ENCODE results near the gene SOSTDC1.
"Not testable (repeated sequence)": the region's sequence is repeated elsewhere in the genome, so short reads cannot be mapped to it uniquely, and the experiment has no call there.

The SOSTDC1 gene, protein sequence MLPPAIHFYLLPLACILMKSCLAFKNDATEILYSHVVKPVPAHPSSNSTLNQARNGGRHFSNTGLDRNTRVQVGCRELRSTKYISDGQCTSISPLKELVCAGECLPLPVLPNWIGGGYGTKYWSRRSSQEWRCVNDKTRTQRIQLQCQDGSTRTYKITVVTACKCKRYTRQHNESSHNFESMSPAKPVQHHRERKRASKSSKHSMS

GRCh38 chr7:16465469-16466361 lies at the start of gene SOSTDC1:
TSS of gene SOSTDC1 (minus strand) at chr7:16465738. CDS start at chr7:16465668, 70 bp downstream.
- Histone ChIP-seq H3K9ac (ENCODE audit: low read length) (no peak within 1 kb of the TSS), H3K4me3 (ENCODE audit: low read length) (peak within 1 kb of the TSS; percentile 55), H3K27me3 (ENCODE audit: control insufficient read depth, insufficient read depth, low read length) (no peaks in the 10 kb centered on the region), H3K4me1 (ENCODE audit: control insufficient read depth, insufficient read depth, low read length) (no peaks in the 10 kb centered on the region), H3K27ac (ENCODE audit: low read depth, low read length) (peak within 1 kb of the TSS; percentile 25), H3K36me3 (ENCODE audit: control insufficient read depth, insufficient read depth, low read length) (no peaks in the 10 kb centered on the region)

GRCh38 chr7:16514729-16515128 lies 49.2 kb upstream of the SOSTDC1 start:
- Histone ChIP-seq H3K4me1 (ENCODE audit: control insufficient read depth, insufficient read depth, low read length) (no peaks in the 10 kb centered on the region), H3K27ac (ENCODE audit: low read depth, low read length) (no peak overlapping the region), H3K36me3 (ENCODE audit: control insufficient read depth, insufficient read depth, low read length) (no peaks in the 10 kb centered on the region), H3K9ac (ENCODE audit: low read length) (no peak overlapping the region), H3K4me3 (ENCODE audit: low read length) (no peak overlapping the region), H3K27me3 (ENCODE audit: control insufficient read depth, insufficient read depth, low read length) (no peaks in the 10 kb centered on the region)

DNA sequence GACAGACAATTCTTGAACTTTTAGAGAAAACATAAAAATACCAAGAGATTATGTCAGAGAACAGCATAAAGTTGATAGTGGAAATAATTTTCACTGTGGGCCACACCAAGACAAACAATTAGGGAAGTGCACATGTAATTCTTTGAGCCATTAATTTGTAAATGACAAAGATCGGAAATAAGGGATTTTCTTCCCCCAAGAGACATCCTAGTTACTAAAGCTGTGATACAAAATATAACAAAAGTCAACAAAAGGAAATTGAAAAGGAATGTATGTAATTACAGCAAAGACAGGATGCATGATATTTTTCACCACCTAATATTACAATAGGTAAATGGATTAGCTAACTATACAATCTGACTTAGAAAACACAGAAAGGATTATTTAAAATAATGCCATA lies 48.7 kb upstream of the SOSTDC1 start:
- H3K27ac ChIP-seq (ENCODE audit: low read depth, low read length): no peak overlapping the region
- H3K36me3 ChIP-seq (ENCODE audit: control insufficient read depth, insufficient read depth, low read length): no peaks in the 10 kb centered on the region
- H3K27me3 ChIP-seq (ENCODE audit: control insufficient read depth, insufficient read depth, low read length): no peaks in the 10 kb centered on the region
- no peak overlapping the region for H3K4me3 ChIP-seq (ENCODE audit: low read length)
- no peak overlapping the region for H3K9ac ChIP-seq (ENCODE audit: low read length)
- no peaks in the 10 kb centered on the region for H3K4me1 ChIP-seq (ENCODE audit: control insufficient read depth, insufficient read depth, low read length)

DNA sequence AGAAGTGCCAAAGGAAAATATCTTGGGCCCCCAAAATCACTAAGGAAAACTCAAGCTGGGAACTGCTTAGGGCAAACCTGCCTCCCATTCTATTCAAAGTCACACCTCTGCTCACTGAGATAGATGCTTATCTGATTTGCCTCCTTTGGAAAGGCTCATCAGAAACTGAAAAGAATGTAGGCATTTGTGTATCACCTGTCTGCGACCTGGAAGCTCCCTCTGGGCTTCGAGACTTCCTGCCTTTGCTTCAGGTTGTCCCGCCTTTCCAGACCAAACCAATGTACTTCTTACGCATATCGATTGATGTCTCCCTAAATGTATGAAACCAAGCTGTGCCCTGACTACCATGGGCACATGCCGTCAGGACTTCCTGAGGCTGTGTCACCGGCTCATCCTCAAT lies 46.6 kb upstream of the SOSTDC1 start:
- H3K4me1 ChIP-seq (ENCODE audit: control insufficient read depth, insufficient read depth, low read length): no peaks in the 10 kb centered on the region
- H3K27me3 ChIP-seq (ENCODE audit: control insufficient read depth, insufficient read depth, low read length): no peaks in the 10 kb centered on the region
- H3K4me3 ChIP-seq (ENCODE audit: low read length): no peak overlapping the region
- H3K27ac ChIP-seq (ENCODE audit: low read depth, low read length): no peak overlapping the region
- no peak overlapping the region for H3K9ac ChIP-seq (ENCODE audit: low read length)
- H3K36me3 ChIP-seq (ENCODE audit: control insufficient read depth, insufficient read depth, low read length): no peaks in the 10 kb centered on the region

DNA sequence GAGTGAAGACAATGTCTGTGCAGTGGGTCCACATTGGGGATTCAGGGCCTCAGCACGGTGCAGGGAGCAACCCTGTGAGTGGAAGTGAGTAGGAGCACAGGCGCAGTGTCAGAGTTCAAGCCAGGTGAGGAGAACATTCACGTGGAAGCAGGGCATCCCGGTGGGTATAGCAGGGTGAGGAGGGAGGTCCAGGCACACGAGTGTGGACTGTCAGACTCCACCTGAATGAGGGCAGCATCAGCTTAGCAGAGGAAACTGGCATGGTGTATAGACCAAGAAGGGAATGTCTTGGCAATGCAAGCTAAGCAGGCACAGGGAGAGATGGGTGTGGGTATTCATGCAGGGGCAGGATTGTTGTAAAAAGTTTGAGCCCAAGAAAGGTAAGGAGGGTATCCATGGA lies 45.8 kb upstream of the SOSTDC1 start:
- H3K9ac ChIP-seq (ENCODE audit: low read length): no peak overlapping the region
- no peak overlapping the region for H3K27ac ChIP-seq (ENCODE audit: low read depth, low read length)
- no peaks in the 10 kb centered on the region for H3K36me3 ChIP-seq (ENCODE audit: control insufficient read depth, insufficient read depth, low read length)
- no peaks in the 10 kb centered on the region for H3K27me3 ChIP-seq (ENCODE audit: control insufficient read depth, insufficient read depth, low read length)
- H3K4me3 ChIP-seq (ENCODE audit: low read length): no peak overlapping the region
- H3K4me1 ChIP-seq (ENCODE audit: control insufficient read depth, insufficient read depth, low read length): no peaks in the 10 kb centered on the region

DNA sequence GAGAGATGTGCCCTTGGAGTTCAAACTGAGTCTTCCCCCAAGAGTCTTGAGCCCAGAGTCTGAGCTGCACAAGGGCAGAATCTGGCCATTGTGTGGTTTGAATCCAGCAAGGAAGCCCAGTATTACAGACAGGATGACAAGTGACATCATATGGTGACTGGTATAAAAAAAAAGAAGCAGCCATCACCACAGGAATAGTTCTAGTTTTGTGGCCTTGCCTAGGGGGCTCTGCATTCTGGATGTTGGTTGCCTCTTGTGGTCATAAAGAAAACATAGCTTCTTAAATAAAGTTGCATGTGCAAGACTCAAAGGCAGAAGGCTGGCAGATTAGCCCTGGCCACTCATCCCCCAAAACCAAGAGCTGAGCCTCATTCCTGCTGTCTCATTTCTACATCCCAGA lies 44.3 kb upstream of the SOSTDC1 start:
- no peak overlapping the region for H3K27ac ChIP-seq (ENCODE audit: low read depth, low read length)
- no peak overlapping the region for H3K4me3 ChIP-seq (ENCODE audit: low read length)
- no peaks in the 10 kb centered on the region for H3K4me1 ChIP-seq (ENCODE audit: control insufficient read depth, insufficient read depth, low read length)
- H3K27me3 ChIP-seq (ENCODE audit: control insufficient read depth, insufficient read depth, low read length): no peaks in the 10 kb centered on the region
- H3K9ac ChIP-seq (ENCODE audit: low read length): no peak overlapping the region
- H3K36me3 ChIP-seq (ENCODE audit: control insufficient read depth, insufficient read depth, low read length): no peaks in the 10 kb centered on the region

- H3K9ac ChIP-seq (ENCODE audit: low read length); H3K36me3 ChIP-seq (ENCODE audit: control insufficient read depth, insufficient read depth, low read length); H3K27ac ChIP-seq (ENCODE audit: low read depth, low read length); H3K4me1 ChIP-seq (ENCODE audit: control insufficient read depth, insufficient read depth, low read length); H3K4me3 ChIP-seq (ENCODE audit: low read length); H3K27me3 ChIP-seq (ENCODE audit: control insufficient read depth, insufficient read depth, low read length): not testable (repeated sequence)
Measured at GRCh38 chr7:16506422-16506821, 40.9 kb upstream of the SOSTDC1 start.

DNA sequence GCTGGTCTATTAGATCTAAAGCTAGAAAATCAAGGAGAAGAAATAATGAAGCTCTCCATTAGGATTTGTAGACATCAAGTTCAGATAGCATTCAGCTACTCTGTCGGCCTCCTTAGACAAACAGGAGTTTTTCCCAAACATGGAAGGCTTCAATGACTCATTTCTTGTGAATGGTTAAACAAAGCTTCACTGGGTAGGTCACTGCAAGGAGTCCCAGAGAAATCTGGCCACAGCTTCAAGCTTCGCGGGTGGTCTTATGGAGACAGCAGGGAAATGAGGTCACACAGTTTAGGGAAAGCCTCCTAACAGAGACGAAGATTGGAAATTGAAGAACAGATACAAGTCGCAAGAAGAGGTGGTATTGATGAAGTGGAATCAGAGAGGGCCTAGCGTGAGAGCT lies 38.5 kb upstream of the SOSTDC1 start:
- no peak overlapping the region for H3K27ac ChIP-seq (ENCODE audit: low read depth, low read length)
- H3K27me3 ChIP-seq (ENCODE audit: control insufficient read depth, insufficient read depth, low read length): no peaks in the 10 kb centered on the region
- no peaks in the 10 kb centered on the region for H3K4me1 ChIP-seq (ENCODE audit: control insufficient read depth, insufficient read depth, low read length)
- no peaks in the 10 kb centered on the region for H3K36me3 ChIP-seq (ENCODE audit: control insufficient read depth, insufficient read depth, low read length)
- no peak overlapping the region for H3K9ac ChIP-seq (ENCODE audit: low read length)
- no peak overlapping the region for H3K4me3 ChIP-seq (ENCODE audit: low read length)

- no peak overlapping the region for H3K27ac ChIP-seq (ENCODE audit: low read depth, low read length)
- no peaks in the 10 kb centered on the region for H3K27me3 ChIP-seq (ENCODE audit: control insufficient read depth, insufficient read depth, low read length)
- no peak overlapping the region for H3K9ac ChIP-seq (ENCODE audit: low read length)
- H3K36me3 ChIP-seq (ENCODE audit: control insufficient read depth, insufficient read depth, low read length): no peaks in the 10 kb centered on the region
- no peaks in the 10 kb centered on the region for H3K4me1 ChIP-seq (ENCODE audit: control insufficient read depth, insufficient read depth, low read length)
- no peak overlapping the region for H3K4me3 ChIP-seq (ENCODE audit: low read length)
Measured at GRCh38 chr7:16502303-16502702, 36.8 kb upstream of the SOSTDC1 start.

DNA sequence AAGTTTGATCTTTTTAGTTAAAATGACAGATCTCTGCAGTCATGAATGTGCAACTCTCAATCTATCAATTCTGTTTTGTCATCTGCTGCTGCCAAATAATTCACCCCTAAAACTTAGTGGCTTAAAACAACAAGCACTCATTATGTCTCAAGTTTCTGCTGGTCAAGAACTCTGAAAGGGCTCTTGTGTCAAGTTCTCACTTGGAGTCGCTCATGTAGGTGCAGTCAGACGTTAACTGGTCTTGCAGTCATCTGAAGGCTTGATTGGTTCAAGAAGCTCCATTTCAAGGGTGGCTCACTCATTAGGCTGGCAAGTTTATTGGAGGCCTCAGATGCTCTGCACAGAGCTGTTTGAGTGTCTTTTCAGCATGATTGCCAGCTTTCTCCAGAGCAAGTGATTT lies 32.6 kb upstream of the SOSTDC1 start:
- H3K4me3 ChIP-seq (ENCODE audit: low read length): no peak overlapping the region
- no peak overlapping the region for H3K9ac ChIP-seq (ENCODE audit: low read length)
- no peaks in the 10 kb centered on the region for H3K27me3 ChIP-seq (ENCODE audit: control insufficient read depth, insufficient read depth, low read length)
- no peaks in the 10 kb centered on the region for H3K36me3 ChIP-seq (ENCODE audit: control insufficient read depth, insufficient read depth, low read length)
- H3K27ac ChIP-seq (ENCODE audit: low read depth, low read length): no peak overlapping the region
- no peaks in the 10 kb centered on the region for H3K4me1 ChIP-seq (ENCODE audit: control insufficient read depth, insufficient read depth, low read length)

- no peaks in the 10 kb centered on the region for H3K27me3 ChIP-seq (ENCODE audit: control insufficient read depth, insufficient read depth, low read length)
- no peak overlapping the region for H3K27ac ChIP-seq (ENCODE audit: low read depth, low read length)
- no peaks in the 10 kb centered on the region for H3K4me1 ChIP-seq (ENCODE audit: control insufficient read depth, insufficient read depth, low read length)
- no peak overlapping the region for H3K9ac ChIP-seq (ENCODE audit: low read length)
- H3K4me3 ChIP-seq (ENCODE audit: low read length): no peak overlapping the region
- no peaks in the 10 kb centered on the region for H3K36me3 ChIP-seq (ENCODE audit: control insufficient read depth, insufficient read depth, low read length)
Measured at GRCh38 chr7:16494955-16495719, 29.6 kb upstream of the SOSTDC1 start.

DNA sequence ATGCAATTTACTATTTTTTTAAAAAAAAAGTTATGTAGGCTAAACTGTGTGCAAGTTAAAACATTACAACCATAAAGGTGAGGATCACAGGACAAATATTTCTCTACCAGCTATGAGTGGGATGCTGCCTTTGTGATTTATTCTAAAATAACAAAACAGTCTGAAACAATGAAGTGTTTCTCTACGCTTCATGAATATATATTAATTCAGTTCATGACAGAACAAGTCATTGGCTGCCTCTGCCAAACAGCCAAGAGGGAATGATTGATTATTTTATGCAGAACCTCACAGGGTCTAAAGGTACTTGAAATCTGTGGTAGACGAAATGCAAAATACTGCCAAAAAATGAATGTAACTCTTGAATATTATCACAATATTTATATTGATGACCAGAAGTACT lies 29.0 kb upstream of the SOSTDC1 start:
- Histone ChIP-seq H3K4me3 (ENCODE audit: low read length) (no peak overlapping the region), H3K27ac (ENCODE audit: low read depth, low read length) (no peak overlapping the region), H3K4me1 (ENCODE audit: control insufficient read depth, insufficient read depth, low read length) (no peaks in the 10 kb centered on the region)

More for the DNA sequence above, 29.0 kb upstream of the SOSTDC1 start:
- Histone ChIP-seq H3K27me3 (ENCODE audit: control insufficient read depth, insufficient read depth, low read length) (no peaks in the 10 kb centered on the region), H3K9ac (ENCODE audit: low read length) (no peak overlapping the region), H3K36me3 (ENCODE audit: control insufficient read depth, insufficient read depth, low read length) (no peaks in the 10 kb centered on the region)

All from rectal smooth muscle tissue (tissue), 1 donor.